ENCODE results near the gene SLC6A19.

SLC6A19 gene

DNA sequence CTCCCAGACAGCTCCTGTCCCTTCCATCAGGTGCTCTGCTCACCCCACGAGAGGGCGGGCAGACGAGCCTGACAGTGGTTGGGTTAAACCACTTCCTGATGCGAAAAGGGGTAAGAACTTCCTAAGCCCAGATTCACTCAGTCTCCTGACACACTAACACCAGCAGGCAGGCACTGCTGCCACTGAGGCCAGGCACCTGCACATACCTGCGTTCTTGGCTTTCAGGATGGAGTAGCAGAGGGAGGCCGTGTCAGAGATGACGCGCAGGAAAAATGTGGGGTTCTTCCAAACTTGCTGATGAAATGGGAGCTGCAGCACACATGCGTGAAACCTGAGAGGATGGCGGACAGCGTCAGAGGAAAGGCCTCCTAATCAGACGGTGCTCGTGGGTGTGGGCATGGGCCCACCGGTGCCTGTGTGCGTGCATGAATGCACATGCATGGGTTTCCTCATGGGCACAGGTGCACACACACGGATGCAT is 53.7 kb downstream of the SLC6A19 start:
- H3K36me3 ChIP-seq (ENCODE audit: insufficient read depth): no peaks in the 10 kb centered on the region
- H3K79me2 ChIP-seq (ENCODE audit: insufficient read depth, low read depth): no peaks in the 10 kb centered on the region
- no peaks in the 10 kb centered on the region for H4K20me1 ChIP-seq (ENCODE audit: insufficient read depth)
- no peaks in the 10 kb centered on the region for H3K4me1 ChIP-seq (ENCODE audit: low read depth, poor library complexity, severe bottlenecking)
- H3K9ac ChIP-seq: no peak overlapping the region
- TF ChIP-seq, protein P1, sequence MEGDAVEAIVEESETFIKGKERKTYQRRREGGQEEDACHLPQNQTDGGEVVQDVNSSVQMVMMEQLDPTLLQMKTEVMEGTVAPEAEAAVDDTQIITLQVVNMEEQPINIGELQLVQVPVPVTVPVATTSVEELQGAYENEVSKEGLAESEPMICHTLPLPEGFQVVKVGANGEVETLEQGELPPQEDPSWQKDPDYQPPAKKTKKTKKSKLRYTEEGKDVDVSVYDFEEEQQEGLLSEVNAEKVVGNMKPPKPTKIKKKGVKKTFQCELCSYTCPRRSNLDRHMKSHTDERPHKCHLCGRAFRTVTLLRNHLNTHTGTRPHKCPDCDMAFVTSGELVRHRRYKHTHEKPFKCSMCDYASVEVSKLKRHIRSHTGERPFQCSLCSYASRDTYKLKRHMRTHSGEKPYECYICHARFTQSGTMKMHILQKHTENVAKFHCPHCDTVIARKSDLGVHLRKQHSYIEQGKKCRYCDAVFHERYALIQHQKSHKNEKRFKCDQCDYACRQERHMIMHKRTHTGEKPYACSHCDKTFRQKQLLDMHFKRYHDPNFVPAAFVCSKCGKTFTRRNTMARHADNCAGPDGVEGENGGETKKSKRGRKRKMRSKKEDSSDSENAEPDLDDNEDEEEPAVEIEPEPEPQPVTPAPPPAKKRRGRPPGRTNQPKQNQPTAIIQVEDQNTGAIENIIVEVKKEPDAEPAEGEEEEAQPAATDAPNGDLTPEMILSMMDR (conservative IDR thresholded peaks at IDR 0.05; ENCODE audit: low read depth, low read length): no peak
- H3K27ac ChIP-seq: no peak overlapping the region
- no peak overlapping the region for H3K4me3 ChIP-seq (IDR thresholded peaks at IDR 0.05; ENCODE audit: insufficient read depth, low read depth, low read length)
- H2AFZ ChIP-seq (ENCODE audit: low read depth): no peak overlapping the region
- H3K4me2 ChIP-seq: no peak overlapping the region
- no peaks in the 10 kb centered on the region for H3K27me3 ChIP-seq (ENCODE audit: insufficient read depth, low read depth)

DNA sequence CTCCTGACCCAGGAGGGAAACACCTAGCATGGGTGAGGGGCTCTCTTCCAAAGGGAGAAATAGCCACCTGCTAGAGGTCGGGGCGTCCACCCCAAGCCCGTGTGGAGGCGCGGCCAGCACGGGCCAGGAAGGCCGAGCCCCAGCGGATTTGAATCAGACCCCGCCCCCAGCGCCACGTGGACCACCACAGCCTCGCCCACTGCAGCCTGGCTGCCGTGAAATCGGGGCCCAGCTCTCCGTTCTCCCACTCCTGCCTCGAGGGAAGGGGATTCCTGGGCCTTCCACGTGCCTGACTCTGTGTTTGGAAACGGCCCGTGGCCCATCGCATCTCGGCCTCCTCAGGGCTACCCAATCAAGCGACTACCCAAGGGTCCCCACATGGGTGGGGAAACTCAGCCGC is 55.4 kb downstream of the SLC6A19 start:
- no peak overlapping the region for H3K4me2 ChIP-seq
- no peaks in the 10 kb centered on the region for H3K79me2 ChIP-seq (ENCODE audit: insufficient read depth, low read depth)
- H3K36me3 ChIP-seq (ENCODE audit: insufficient read depth): no peaks in the 10 kb centered on the region
- no peaks in the 10 kb centered on the region for H3K27me3 ChIP-seq (ENCODE audit: insufficient read depth, low read depth)
- H2AFZ ChIP-seq (ENCODE audit: low read depth): no peak overlapping the region
- TF ChIP-seq, protein P1 (conservative IDR thresholded peaks at IDR 0.05; ENCODE audit: low read depth, low read length): no peak
- no peaks in the 10 kb centered on the region for H4K20me1 ChIP-seq (ENCODE audit: insufficient read depth)
- H3K4me3 ChIP-seq (IDR thresholded peaks at IDR 0.05; ENCODE audit: insufficient read depth, low read depth, low read length): no peak overlapping the region
- H3K9ac ChIP-seq: no peak overlapping the region
- H3K4me1 ChIP-seq (ENCODE audit: low read depth, poor library complexity, severe bottlenecking): no peaks in the 10 kb centered on the region
- no peak overlapping the region for H3K27ac ChIP-seq

DNA sequence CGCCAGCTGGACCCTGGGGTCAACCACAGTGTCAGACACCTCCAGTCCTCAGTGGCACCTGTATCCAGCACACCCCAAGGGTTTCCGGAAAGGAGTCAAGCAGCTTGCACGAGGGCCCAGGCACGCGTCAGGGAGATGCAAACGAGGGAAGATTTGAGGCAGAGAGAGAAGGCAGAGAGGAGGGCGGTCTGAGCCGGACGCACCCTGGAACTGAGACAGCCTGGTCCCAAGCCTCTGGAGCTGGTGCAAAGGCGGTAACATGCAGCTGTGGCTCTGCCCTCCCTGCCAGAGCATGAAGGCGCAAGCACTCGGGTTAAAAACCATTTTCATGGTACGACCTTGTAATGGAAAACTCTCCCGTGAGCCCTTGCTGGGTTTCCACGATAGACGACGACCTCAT is 56.0 kb downstream of the SLC6A19 start:
- H3K36me3 ChIP-seq (ENCODE audit: insufficient read depth): no peaks in the 10 kb centered on the region
- no peak overlapping the region for H3K4me2 ChIP-seq
- TF ChIP-seq, protein P1 (conservative IDR thresholded peaks at IDR 0.05; ENCODE audit: low read depth, low read length): no peak
- H2AFZ ChIP-seq (ENCODE audit: low read depth): no peak overlapping the region
- H3K79me2 ChIP-seq (ENCODE audit: insufficient read depth, low read depth): no peaks in the 10 kb centered on the region
- H3K4me3 ChIP-seq (IDR thresholded peaks at IDR 0.05; ENCODE audit: insufficient read depth, low read depth, low read length): no peak overlapping the region
- H3K27me3 ChIP-seq (ENCODE audit: insufficient read depth, low read depth): no peaks in the 10 kb centered on the region
- H4K20me1 ChIP-seq (ENCODE audit: insufficient read depth): no peaks in the 10 kb centered on the region
- H3K4me1 ChIP-seq (ENCODE audit: low read depth, poor library complexity, severe bottlenecking): no peaks in the 10 kb centered on the region
- no peak overlapping the region for H3K27ac ChIP-seq
- H3K9ac ChIP-seq: no peak overlapping the region

DNA sequence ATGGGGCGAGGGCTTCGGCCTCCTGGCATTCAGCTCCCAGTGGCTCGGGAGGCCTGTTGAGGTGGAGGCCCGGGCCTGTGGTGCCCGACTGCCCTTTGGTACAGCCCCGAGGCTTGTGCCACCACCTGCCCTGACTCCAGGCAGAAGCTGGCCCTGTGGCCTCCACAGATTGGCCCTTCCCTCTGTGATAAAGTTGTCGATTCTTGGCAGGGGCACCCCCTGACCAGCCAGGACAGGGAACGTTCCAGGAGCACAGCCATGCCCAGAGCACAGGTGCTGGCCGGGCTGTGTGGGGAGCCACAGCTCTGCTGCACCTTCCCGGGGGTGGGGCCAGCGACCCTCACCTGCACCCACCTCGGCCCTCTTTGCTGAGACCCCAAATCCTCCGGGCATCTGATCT is 56.4 kb downstream of the SLC6A19 start:
- no peaks in the 10 kb centered on the region for H3K27me3 ChIP-seq (ENCODE audit: insufficient read depth, low read depth)

More for the DNA sequence above, 56.4 kb downstream of the SLC6A19 start:
- Histone ChIP-seq H3K4me1 (ENCODE audit: low read depth, poor library complexity, severe bottlenecking) (no peaks in the 10 kb centered on the region), H3K4me2 (no peak overlapping the region), H3K79me2 (ENCODE audit: insufficient read depth, low read depth) (no peaks in the 10 kb centered on the region), H2AFZ (ENCODE audit: low read depth) (no peak overlapping the region), H3K36me3 (ENCODE audit: insufficient read depth) (no peaks in the 10 kb centered on the region), H4K20me1 (ENCODE audit: insufficient read depth) (no peaks in the 10 kb centered on the region), H3K9ac (no peak overlapping the region), H3K4me3 (IDR thresholded peaks at IDR 0.05; ENCODE audit: insufficient read depth, low read depth, low read length) (no peak overlapping the region), H3K27ac (no peak overlapping the region)
- TF ChIP-seq, protein P1 (conservative IDR thresholded peaks at IDR 0.05; ENCODE audit: low read depth, low read length): no peak

Measured in KMS-11 (cell line).